Urinary bladder (tissue), 4 donors: ENCODE results near the gene LYSMD1. TPM values are rescaled to one million over a fixed set of nuclear protein-coding genes. Genes with fewer than 3 reads are reported as not detected.

Source experiments
- DNase-seq: peaks from one replicate; pipeline ENCODE4 v3.0.0-alpha.2; 2015; ENCODE audit errors: extremely low spot score
- H3K27ac ChIP-seq: one replicate; pipeline ENCODE4 v1.5.1; 2013; ENCODE audit warnings: low read depth, mild to moderate bottlenecking, moderate library complexity
- H3K36me3 ChIP-seq: one replicate; pipeline ENCODE4 v1.6.1; 2013; ENCODE audit warnings: mild to moderate bottlenecking, moderate library complexity; ENCODE audit not compliant: insufficient read depth
- H3K4me1 ChIP-seq: one replicate; pipeline ENCODE4 v1.6.1; 2013; ENCODE audit warnings: mild to moderate bottlenecking, moderate library complexity; ENCODE audit not compliant: insufficient read depth
- H3K4me3 ChIP-seq: one replicate; pipeline ENCODE4 v1.5.1; 2013; ENCODE audit warnings: low read depth, low read length
- WGBS: extraction: QIAGEN DNeasy Blood & Tissue Kit; methylation state at CpG from one replicate; pipeline ENCODE4 v1.1.7; 2013; 5-methylcytosine and 5-hydroxymethylcytosine counted together
- polyA plus RNA-seq: library from polyadenylated mRNA; stranded (reverse); fragments of 200-250 nt; gene quantifications from one replicate; pipeline ENCODE4 v1.2.3, GENCODE V29; 2013
- total RNA-seq: library from RNA; depleted of rRNA; stranded (reverse); fragments of >200 nt; gene quantifications from one replicate; pipeline ENCODE4 v1.2.3, GENCODE V29; 2014
- donor health status: healthy with polysubstance abuse.
- donor health status: healthy.

Gene LYSMD1
- total and polyA plus RNA-seq, 2 donors: 6.8 to 14.0 TPM

DNA sequence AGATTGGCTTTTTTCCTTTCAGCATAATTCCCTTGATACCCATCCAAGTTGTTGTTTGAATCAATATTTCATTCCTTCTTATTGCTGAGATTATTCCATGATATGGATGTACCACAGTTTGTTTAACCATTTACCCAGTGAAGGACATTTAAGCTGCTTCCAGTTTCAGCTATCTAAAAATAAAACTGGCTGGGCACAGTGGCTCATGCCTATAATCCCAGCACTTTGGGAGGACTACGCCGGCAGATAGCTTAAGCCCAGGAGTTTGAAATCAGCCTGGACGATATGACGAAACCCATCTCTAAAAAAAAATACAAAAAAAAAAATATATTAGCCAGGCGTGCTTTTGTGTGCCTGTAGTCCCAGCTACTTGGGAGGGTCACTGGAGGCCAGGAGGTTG, 51.8 kb downstream of the LYSMD1 start:
- Histone ChIP-seq H3K36me3 (peaks cover 4% of the 10 kb centered on the region), H3K4me1 (no peaks in the 10 kb centered on the region), H3K4me3 (no peak overlapping the region), H3K27ac (no peak overlapping the region)
- DNase-seq: no peak
- WGBS: 91% methylated on average over 5 of the region's 5 CpGs

Other genes starting within 250 kb of the LYSMD1 start
- 47.6 TPM for gene SETDB1, start 239.5 kb downstream of the LYSMD1 start, total RNA-seq
- 21.0 TPM for gene SETDB1, start 239.5 kb downstream of the LYSMD1 start, polyA plus RNA-seq
- 75.1 TPM for gene CERS2, start 191.1 kb downstream of the LYSMD1 start, total RNA-seq
- gene CERS2, start 191.1 kb downstream of the LYSMD1 start, polyA plus RNA-seq: 131 TPM
- 5.2 TPM for gene ANXA9, start 183.6 kb downstream of the LYSMD1 start, total RNA-seq
- gene ANXA9, start 183.6 kb downstream of the LYSMD1 start, polyA plus RNA-seq: 0.95 TPM
- 19.7 TPM for gene MINDY1, start 159.0 kb downstream of the LYSMD1 start, total RNA-seq
- 19.6 TPM for gene MINDY1, start 159.0 kb downstream of the LYSMD1 start, polyA plus RNA-seq
- 19.1 TPM for gene PRUNE1, start 157.5 kb downstream of the LYSMD1 start, total RNA-seq
- gene PRUNE1, start 157.5 kb downstream of the LYSMD1 start, polyA plus RNA-seq: 23.5 TPM
- gene BNIPL, start 129.3 kb downstream of the LYSMD1 start, total RNA-seq: 10.9 TPM
- 1.9 TPM for gene BNIPL, start 129.3 kb downstream of the LYSMD1 start, polyA plus RNA-seq
- 1.4 TPM for gene C1orf56, start 118.2 kb downstream of the LYSMD1 start, total RNA-seq
- gene C1orf56, start 118.2 kb downstream of the LYSMD1 start, polyA plus RNA-seq: 9.4 TPM
- gene CDC42SE1, start 106.3 kb downstream of the LYSMD1 start, total RNA-seq: 47.2 TPM
- 62.1 TPM for gene CDC42SE1, start 106.3 kb downstream of the LYSMD1 start, polyA plus RNA-seq
- 4.8 TPM for gene MLLT11, start 105.5 kb downstream of the LYSMD1 start, total RNA-seq
- 4.9 TPM for gene MLLT11, start 105.5 kb downstream of the LYSMD1 start, polyA plus RNA-seq
- 16.9 TPM for gene GABPB2, start 95.1 kb downstream of the LYSMD1 start, total RNA-seq
- 6.4 TPM for gene GABPB2, start 95.1 kb downstream of the LYSMD1 start, polyA plus RNA-seq
- gene SEMA6C, start 19.3 kb downstream of the LYSMD1 start, total RNA-seq: 10.4 TPM
- 13.7 TPM for gene SEMA6C, start 19.3 kb downstream of the LYSMD1 start, polyA plus RNA-seq
- gene TNFAIP8L2, start 9.3 kb downstream of the LYSMD1 start, total RNA-seq: 4.0 TPM
- gene TNFAIP8L2, start 9.3 kb downstream of the LYSMD1 start, polyA plus RNA-seq: 5.4 TPM
- gene SCNM1, start 242 bp upstream of the LYSMD1 start, total RNA-seq: 22.4 TPM
- gene SCNM1, start 242 bp upstream of the LYSMD1 start, polyA plus RNA-seq: 49.5 TPM
- gene TMOD4, start 10.1 kb upstream of the LYSMD1 start, total RNA-seq: 2.3 TPM
- 0.76 TPM for gene TMOD4, start 10.1 kb upstream of the LYSMD1 start, polyA plus RNA-seq
- gene VPS72, start 24.3 kb upstream of the LYSMD1 start, total RNA-seq: 32.1 TPM
- 44.4 TPM for gene VPS72, start 24.3 kb upstream of the LYSMD1 start, polyA plus RNA-seq
- 77.0 TPM for gene PIP5K1A, start 32.6 kb upstream of the LYSMD1 start, total RNA-seq
- gene PIP5K1A, start 32.6 kb upstream of the LYSMD1 start, polyA plus RNA-seq: 22.1 TPM
- 77.2 TPM for gene PSMD4, start 88.8 kb upstream of the LYSMD1 start, total RNA-seq
- gene PSMD4, start 88.8 kb upstream of the LYSMD1 start, polyA plus RNA-seq: 191 TPM
- gene ZNF687, start 116.4 kb upstream of the LYSMD1 start, total RNA-seq: 8.1 TPM
- gene ZNF687, start 116.4 kb upstream of the LYSMD1 start, polyA plus RNA-seq: 15.9 TPM
- gene PI4KB, start 161.5 kb upstream of the LYSMD1 start, total RNA-seq: 26.5 TPM
- 45.5 TPM for gene PI4KB, start 161.5 kb upstream of the LYSMD1 start, polyA plus RNA-seq
- 42.9 TPM for gene RFX5, start 181.3 kb upstream of the LYSMD1 start, total RNA-seq
- gene RFX5, start 181.3 kb upstream of the LYSMD1 start, polyA plus RNA-seq: 31.2 TPM
- gene SELENBP1, start 206.8 kb upstream of the LYSMD1 start, total RNA-seq: 32.9 TPM
- gene SELENBP1, start 206.8 kb upstream of the LYSMD1 start, polyA plus RNA-seq: 82.8 TPM
- gene PSMB4, start 233.7 kb upstream of the LYSMD1 start, total RNA-seq: 217 TPM
- 323 TPM for gene PSMB4, start 233.7 kb upstream of the LYSMD1 start, polyA plus RNA-seq